Femur (tissue), 1 donor: ENCODE results near the gene SLC25A24.
"Not testable (repeated sequence)": the region's sequence is repeated elsewhere in the genome, so short reads cannot be mapped to it uniquely, and the experiment has no call there.

Experiments used
- DNase-seq: peaks from one replicate; pipeline ENCODE4 v3.0.0-alpha.2; 2017

Gene SLC25A24

DNA sequence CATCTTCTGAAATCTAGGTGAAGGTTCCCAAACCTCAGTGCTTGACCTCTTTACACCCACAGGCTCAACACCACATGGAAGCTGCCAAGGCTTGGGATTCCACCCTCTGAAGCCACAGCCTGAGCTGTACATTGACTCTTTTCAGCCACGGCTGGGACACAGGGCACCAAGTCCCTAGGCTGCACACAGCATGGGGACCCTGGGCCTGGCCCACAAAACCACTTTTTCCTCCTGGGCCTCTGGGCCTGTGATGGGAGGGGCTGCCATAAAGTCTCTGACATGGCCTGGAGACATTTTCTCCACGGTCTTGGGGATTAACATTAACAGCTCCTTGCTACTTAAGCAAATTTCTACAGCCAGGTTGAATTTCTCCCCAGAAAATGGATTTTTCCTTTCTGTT lies 67.8 kb downstream of the SLC25A24 start:
- DNase-seq, result not testable (repeated sequence)

GRCh38 chr1:108131281-108131680 lies 68.9 kb downstream of the SLC25A24 start:
- DNase-seq, result not testable (repeated sequence)

- DNase-seq, result no peak
Measured at GRCh38 chr1:108130794-108131193, 69.3 kb downstream of the SLC25A24 start.

DNA sequence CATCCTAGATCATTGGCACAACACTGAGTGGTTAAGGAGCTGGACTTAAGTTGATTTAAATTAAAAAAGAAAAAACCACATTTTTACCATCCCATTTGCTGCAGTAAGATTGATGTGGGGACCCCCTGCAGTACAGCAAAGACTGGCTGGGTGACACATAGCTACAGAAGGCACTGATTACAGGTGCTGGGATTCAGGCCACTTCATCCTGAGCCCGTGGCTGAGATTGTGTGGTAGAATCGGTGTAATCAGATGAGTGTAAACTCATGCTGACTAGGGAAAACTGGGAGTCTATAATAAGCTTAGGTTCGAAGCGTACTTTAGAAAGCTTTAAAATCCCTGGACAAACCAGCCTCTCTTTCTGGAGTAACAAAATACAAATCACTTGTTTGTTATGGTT lies 70.1 kb downstream of the SLC25A24 start:
- no peak for DNase-seq

DNA sequence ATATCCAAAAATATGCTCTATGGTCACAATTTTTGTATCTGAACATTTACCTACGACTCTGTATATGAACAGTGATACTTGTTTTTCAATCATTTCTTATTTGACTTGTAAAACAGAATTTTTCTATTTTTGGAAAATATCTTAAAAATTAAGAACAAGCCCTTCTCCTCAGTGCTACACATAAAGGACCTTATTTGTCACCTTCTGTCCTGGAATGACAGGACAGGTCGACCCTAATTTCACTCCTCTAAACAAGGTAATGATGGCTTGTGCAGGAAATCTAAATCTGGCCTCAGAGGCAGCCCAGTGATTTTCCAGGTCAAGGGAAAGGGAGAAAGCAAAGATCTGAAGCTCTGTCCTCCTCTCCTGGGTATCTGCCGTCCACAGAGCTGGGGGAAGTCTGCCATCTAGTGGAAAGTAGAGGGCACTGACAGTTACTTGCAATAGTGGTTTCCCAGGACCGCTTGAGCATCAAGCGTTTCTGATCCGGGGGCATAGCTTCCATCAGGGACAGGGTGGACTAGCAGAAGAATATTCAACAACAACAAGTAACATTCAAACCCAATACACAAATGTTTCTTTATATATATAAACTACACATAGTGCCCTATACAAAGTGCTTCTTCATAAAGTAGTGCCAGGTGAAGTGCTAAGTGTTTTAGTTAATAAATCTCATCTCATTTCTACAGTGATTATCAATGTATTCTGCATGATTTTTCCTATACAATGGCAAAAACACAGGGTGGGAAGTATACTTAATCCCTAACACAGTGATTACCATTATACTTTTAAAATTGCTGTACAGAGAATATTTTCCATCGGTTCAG lies 74.6 kb downstream of the SLC25A24 start:
- peak; percentile 87 for DNase-seq

- no peak for DNase-seq
Measured at GRCh38 chr1:108124622-108125311, 75.4 kb downstream of the SLC25A24 start.

- DNase-seq, result no peak
Measured at GRCh38 chr1:108124023-108124422, 76.1 kb downstream of the SLC25A24 start.

GRCh38 chr1:108121358-108122143 lies 78.6 kb downstream of the SLC25A24 start:
- DNase-seq, result peak; percentile 49

DNA sequence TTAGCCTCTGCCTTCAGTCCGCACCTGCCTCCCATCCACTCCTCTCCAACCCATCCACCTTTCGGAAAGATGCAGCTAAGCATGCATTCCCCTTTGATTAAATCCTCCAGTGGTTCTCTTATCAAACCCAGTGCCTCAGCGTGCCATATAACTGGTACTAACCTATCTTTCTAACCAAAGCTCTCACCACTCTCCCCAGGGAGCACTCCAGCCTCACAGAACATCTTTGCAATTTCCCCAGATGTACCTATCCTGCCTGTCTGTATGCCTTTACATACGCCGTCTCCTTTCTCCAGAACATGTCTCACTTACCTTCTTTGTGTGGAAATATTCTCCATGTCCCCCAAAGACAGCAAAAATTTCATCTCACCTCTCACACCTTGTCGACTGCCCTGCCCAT lies 80.0 kb downstream of the SLC25A24 start:
- DNase-seq, result no peak

DNA sequence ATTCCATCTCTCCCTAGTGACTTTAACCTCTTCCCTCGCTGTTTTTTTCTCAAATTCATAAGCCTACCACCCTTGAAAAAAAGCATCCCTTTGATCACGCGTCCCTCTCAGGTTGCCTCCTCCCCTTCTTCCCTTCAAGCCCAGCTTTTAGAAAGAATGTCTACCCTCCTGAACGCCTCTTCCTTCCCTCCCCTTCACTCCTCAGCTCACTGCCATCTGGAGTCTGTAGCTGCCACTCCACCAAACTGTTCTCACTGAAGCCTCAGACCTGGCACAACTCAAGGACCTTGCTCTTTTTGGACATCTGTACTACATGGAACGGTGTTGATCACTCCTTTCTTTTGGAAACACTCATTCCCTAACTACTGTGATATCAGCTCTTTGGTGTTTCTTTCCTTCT lies 80.6 kb downstream of the SLC25A24 start:
- no peak for DNase-seq

DNA sequence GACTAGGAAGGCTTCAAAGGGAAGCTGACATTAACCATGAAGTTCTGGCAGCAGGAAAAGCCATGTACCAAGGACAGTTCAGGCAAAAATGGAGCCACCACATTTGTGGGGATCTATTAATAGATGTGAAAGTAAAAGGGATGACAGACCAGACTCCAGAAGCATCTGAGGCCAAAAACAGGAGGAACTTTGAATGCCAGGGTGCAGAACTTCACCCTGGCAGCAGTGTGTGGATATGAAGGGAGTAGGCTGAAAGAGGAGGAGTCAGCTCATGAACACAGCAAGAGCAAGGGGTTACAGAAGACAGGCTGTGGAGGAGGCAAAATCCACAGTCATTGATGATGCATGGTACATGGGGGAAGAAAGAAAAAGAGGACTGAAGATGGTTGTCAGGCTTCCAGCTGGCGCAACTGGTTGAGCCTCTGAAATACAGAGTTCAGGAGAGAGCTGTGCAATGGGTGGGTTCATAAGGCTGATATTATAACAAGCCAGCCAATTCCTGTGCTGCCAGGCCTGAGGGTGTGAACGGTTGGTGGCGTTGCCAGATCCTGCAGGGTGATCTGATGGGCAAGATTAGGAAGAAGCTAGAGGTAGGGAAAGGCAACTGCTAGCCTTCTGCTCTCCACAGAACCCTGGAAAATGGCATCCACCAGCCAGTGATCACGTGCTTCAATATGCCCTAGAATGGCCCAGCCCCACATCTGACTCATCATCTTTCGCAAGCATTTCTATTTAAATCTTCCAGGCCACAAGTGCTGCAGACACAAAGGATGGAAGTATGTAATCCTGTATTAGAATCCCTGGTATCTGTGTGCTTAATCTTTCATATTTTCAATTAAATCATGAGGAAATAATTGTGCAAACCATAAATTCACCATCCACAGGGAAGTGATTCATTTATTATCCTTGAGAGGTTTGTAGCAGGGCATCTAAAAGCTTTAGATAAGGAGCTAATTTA lies 81.9 kb downstream of the SLC25A24 start:
- DNase-seq, result peak; percentile 37

DNA sequence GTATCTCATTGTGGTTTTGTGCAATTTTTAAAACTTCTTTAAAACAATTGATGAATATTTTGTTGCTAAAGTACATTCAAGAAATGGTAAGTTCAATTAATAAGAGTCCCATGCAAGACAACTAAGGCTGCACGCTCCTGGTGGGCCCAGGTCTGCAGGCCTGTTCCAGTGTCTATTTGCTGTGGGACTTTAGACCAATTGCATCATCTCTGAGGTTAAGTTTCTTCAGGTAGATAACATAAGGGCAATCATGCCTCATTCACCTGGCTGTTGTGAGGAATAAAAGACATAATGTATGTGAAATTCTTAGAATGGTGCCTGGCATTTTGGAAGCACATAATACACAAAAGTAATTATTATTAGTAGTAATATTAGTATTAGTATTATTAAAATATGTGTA lies 82.9 kb downstream of the SLC25A24 start:
- DNase-seq, result no peak

GRCh38 chr1:108114033-108114599 lies 86.0 kb downstream of the SLC25A24 start:
- DNase-seq, result no peak

- no peak for DNase-seq
Measured at GRCh38 chr1:108113496-108113895, 86.6 kb downstream of the SLC25A24 start.

GRCh38 chr1:108109295-108109973 lies 90.7 kb downstream of the SLC25A24 start:
- no peak for DNase-seq

GRCh38 chr1:108108119-108108518 lies 92.0 kb downstream of the SLC25A24 start:
- DNase-seq, result no peak

DNA sequence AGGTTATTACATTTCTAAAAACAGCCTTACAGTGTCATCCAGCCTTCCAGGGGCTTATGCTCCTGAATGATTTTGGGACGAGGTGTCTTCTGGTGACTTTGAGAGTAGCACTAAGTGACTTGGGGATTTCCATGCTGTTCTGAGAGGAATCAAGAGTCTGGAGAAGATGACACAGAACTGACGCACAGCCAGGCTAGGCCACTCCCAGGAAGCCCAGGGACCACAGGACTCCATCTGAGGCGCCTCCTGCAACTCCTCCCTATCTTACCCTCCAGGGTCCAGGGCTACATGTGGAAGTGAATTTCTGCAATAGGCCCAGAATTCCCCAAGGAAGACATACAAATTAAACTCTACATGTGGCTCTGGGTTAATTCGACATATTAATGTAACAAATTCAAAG lies 92.5 kb downstream of the SLC25A24 start:
- DNase-seq, result no peak

DNA sequence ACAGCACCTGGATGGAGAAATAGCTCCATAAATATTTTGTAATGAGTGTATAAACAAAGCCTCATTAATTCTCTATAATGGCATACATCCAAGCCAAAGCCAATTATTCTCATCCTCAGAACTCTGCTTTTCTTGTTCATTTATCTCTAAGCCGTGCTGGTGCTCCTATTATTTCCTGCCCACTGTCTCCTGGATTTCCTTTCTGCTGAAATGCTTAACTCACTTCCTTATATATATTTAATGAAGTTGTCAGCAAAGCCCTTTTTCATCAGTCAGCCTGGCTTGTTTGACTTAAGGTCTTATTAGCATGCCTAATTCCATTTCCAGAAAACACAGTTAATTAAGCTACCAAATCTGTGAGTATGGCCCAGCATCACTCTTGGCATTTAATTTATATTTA lies 93.4 kb downstream of the SLC25A24 start:
- DNase-seq, result no peak

- DNase-seq, result no peak
Measured at GRCh38 chr1:108100148-108100547, 100.0 kb downstream of the SLC25A24 start.

DNA sequence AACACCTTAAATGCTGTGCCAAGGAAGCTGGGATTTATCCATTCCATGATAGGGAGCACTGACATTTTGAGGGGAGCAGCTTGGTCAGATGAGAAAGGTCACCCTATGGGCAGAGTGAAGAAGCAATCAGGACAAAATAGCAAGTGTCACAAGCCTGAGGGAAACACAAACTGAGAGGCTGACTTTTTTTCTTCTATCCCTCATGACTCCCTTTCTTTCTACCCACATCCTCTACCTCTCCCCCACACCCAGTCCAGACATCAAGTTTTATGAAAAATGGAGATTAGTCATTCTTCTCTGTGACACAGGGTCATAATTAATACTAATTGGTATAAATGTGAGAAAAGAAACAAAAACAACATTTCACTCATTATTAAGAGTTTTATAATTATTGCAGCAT lies 103.1 kb downstream of the SLC25A24 start:
- no peak for DNase-seq

DNA sequence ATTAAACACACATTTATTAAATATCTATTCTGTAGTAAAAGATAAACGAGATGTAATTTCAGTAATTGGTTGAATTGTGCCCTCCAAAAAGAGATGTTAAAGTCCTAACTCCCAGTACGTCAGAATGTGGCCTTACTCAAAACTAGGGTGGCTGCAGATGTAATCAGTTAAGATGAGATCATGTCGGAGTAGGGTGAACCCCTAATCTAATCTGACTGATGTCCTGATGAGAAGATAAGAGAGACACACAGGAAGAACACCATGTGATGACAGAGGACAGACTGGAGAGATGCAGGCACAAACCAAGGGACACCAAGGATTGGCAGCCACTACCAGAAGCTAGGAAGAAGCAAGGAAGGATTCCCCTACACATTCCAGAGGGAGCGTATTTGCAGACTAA lies 104.1 kb downstream of the SLC25A24 start:
- no peak for DNase-seq
